HCT116 (cell line): Measurements from ENCODE around the gene FAAP100.

Experiments used
- CTCF ChIP-seq, 3 experiments: fragments of 200-600 bp in 1 of 3; sonication (generic) in 1 of 3; IDR thresholded peaks in 2 of 3; conservative IDR thresholded peaks in 1 of 3; 2 replicates each; pipeline ENCODE4 v1.5.1; 2012 to 2017; ENCODE audit warnings: low read depth in 2 of 3, low read length in 2 of 3, antibody characterized with exemption in 1 of 3, borderline replicate concordance in 1 of 3, control low read depth in 1 of 3, mild to moderate bottlenecking in 1 of 3, mixed read lengths in 1 of 3, mixed run types in 1 of 3, moderate library complexity in 1 of 3; ENCODE audit not compliant: insufficient read depth in 1 of 3
- EZH2 ChIP-seq: fragments of 200-600 bp; sonication (generic); IDR thresholded peaks from 2 replicates; pipeline ENCODE4 v1.6.1; 2017; ENCODE audit warnings: antibody characterized with exemption, mixed run types
- POLR2A ChIP-seq: IDR thresholded peaks from 2 replicates; pipeline ENCODE4 v1.7.0; 2011; ENCODE audit warnings: borderline replicate concordance; ENCODE audit not compliant: insufficient read depth, insufficient read length; ENCODE audit errors: extremely low read depth
- YY1 ChIP-seq: IDR thresholded peaks from 2 replicates; pipeline ENCODE4 v1.6.1; 2011; ENCODE audit warnings: low read length, low read depth, moderate library complexity, mild to moderate bottlenecking; ENCODE audit not compliant: insufficient replicate concordance; ENCODE audit errors: extremely low read depth

- TF ChIP-seq CTCF (IDR thresholded peaks at IDR 0.05 in 2 of 3, conservative IDR thresholded peaks at IDR 0.05 in 1 of 3; ENCODE audit: borderline replicate concordance in 1 of 3, insufficient read depth in 1 of 3, low read depth in 2 of 3, low read length in 2 of 3) = no peak
- TF ChIP-seq POLR2A = no peak
- TF ChIP-seq EZH2 = no peak
- no peak for TF ChIP-seq YY1
Observed at GRCh38 chr17:81537856-81538555, 14.1 kb downstream of the FAAP100 start.
